ENCODE results near the gene ARL6IP1.

Gene ARL6IP1

DNA sequence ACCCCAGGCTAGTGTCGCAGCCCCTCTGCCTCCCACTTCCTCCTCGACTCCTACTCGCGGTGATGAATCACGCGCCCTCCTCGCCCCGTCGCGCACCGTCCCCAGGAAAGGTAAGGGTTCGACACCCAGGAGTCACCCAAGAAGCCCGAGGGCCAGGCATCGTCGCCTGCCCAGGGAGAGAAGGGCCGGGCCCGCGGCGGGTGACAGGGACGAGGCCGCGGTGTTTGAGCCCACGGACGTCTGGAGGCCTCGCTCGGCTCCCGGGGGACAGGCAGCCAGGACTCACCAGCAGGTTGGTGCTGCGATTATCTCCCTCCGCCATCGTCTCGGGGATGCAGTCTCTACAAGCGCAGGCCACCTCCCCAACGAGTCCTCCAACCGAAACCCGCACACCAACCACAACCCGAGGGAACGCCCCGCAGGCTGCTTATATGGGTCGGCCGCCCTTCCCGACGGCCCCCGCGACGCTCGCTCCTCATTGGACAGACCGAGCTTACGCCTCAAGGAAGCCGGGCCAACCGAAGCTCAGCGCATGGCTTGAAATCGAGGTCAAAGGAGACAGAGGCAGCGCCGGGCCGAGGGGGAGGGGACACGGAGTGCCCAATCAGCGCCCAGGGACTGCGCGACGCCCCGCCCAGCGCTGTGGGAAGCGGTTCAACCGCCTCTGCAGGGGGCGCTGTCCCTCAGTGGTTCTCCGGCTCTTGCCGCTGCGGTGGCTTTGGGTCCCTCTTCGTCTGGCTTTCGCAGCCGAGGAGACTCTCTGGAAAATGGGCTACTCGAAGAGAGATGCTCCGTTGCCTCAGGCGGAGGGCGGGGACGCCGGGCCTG lies at the start of gene ARL6IP1:
Gene ARL6IP1 (minus strand): TSS at position 405 of the 828 bp plus-strand sequence. CDS start 83 bp downstream, at position 322.
- DNase-seq (ENCODE audit: low read depth), result peak; percentile 93

DNA sequence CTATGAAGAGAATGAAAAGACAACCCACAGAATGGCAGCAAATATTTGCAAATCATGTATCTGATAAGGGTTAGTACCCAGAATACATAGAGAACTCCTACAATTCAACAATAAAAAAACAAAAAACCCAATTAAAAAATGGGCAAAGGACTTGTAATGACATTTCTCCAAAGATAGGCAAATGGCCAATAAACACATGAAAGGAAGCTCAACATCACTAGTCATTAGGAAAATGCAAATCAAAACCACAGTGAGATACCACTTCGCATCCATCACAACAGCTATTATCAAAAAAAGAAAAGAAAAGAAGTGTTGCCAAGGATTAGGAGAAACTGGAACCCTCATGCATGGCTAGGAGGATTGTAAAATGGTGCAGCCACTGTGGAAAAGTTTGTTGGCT lies 45.1 kb upstream of the ARL6IP1 start:
- DNase-seq (ENCODE audit: low read depth), result no peak

DNA sequence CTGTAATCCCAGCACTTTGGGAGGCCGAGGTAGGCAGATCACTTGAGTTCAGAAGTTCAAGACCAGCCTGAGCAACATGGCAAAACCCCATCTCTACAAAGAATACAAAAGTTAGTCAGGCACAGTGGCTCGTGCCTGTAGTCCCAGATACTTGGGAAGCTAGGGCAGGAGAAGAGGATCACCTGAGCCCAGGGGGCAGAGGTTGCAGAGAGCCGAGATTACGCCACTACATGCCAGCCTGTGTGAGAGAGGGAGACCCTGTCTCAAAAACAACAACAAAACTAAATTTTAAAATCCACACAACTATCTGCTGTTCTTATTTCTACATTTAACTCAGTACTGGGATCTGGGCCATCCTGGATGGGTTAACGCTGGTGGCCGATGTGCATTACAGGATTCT lies 41.2 kb upstream of the ARL6IP1 start:
- no peak for DNase-seq (ENCODE audit: low read depth)

DNA sequence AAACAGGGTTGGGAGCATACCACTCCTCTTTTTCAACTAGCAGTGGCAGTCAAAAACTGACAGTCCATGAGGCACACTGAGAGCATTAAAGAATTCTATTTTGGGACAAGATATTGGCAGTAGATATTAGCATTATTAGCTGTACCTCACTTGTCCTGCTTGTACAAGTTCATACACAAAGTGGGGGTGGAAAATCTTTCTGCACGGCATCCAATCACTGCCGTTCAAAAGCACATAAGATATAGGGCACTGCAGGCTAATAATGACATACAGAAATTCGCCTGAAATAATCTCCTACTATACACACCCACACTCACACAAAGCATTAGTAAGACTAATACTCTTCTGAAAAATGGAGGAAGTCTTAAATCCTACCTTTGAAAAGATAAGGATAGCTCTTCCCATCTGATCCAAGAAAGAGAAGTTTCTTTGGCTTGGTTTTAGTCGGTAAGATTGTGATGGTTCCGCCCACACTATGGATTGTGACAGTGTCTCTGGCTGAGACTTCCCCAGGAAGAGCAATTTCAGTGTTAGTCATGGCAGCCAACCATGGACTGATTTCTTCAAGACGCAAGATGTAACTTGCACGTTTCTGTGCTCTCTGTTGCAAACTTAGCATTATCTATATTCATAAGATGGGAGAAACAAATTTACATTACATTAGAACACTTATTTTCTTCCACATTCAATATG lies 40.6 kb upstream of the ARL6IP1 start:
- DNase-seq (ENCODE audit: low read depth), result no peak

DNA sequence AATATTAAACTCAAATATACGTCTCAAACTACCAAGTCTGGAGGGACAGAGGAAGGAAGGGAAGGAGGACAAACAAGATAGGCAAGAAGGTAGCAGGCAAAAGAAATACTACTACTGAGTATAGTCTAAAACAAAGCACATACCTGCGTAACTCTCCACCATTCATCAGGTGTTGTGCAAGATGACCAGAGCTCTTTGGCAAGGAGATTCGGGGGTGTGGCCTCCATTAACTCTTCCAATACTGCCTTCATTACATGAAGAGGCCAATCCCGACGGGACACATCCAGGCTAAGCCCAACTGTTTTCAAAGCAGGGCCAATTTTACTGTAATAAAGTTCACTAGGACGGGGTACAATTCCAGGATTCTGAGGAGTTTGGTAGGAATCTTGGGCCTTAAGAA lies 38.2 kb upstream of the ARL6IP1 start:
- DNase-seq (ENCODE audit: low read depth), result no peak

DNA sequence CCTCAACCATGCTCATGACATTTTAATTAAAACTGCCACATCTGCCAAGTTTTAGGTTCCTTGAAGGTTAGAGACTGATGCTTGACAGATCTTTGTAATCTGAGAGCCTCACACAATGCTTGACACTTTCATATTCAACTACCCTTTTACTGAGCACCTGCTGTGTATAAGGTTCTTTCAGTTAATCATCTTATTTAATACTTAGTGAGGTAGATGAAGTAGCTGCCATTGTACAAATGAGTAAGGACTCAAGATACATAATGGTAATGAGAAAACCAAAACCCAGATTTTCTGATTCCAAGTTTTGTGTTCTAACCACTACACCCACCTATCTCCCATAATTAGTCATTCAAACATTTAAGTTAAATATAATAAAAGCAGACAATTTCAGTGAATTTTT lies 35.4 kb upstream of the ARL6IP1 start:
- DNase-seq (ENCODE audit: low read depth), result no peak

DNA sequence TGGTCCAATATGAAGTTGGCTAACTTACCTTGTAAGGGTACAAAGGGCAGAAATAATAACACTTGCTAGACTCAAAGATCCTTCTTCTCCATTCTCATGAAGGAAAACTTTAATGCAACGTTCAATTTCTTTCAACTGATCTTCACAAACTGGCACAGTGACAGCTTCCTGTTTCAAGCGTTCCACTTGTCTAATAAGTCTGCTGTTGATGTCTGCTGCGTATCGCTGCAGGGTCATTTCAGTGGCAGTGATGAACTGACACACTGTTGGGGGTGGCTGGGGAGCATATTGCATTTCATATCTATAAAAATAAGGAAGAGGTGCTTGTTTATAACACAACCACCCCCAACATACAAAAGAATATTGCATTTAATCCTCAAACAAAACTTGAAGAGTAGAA lies 33.5 kb upstream of the ARL6IP1 start:
- no peak for DNase-seq (ENCODE audit: low read depth)

DNA sequence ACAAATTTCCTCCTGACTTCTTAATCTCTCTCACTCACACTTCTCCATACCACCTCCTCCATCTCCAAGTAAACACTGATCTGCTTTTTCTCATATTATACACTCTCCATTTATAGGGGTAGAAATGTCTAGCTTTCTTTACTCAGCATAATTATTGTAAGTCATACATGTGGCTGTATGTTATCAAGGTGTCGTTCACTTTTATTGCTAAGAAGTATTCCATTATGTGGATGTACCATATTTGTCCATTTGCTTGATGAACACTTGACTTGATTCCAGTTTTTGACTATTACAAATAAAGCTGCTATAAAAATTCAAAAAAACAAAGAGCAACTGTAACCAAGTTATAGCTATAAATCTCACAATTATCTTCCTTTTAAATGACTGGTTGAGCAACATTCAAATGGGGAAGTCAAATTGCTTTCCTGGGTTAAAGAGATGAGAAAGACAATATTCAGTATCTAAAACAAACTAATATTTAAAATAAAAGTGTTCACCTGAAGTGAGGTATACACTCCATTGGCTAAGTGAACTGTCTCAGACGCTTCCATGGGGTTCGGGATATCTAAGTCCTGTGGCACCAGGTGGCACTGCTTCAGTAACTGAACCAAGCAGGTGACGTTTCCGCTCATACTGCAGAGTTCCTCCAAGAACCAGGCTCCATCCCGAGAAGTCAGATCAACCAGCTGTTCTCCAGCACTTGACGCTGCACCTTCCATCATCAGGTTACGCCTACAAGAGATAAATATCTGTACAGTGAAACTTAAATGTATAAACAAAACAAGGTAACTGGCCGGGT lies 32.6 kb upstream of the ARL6IP1 start:
- no peak for DNase-seq (ENCODE audit: low read depth)

DNA sequence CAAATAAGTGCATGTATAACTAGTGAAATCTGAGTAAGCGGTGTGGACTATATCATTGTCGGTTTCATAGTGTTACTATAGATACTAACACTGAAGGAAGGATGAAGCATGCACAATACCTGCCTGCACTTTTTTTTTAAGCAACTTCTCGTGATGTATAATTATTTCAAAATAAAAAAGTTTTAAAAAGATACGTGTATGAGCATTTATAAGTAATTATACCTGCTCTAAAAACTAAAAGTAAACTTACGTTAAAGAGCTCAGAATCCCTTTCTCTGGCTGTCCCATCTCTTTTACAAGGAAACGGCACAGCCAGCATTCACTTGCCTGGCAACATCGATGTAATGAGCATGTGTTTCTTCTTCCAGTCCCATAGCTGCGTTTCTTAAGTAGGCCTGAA lies 31.3 kb upstream of the ARL6IP1 start:
- DNase-seq (ENCODE audit: low read depth), result no peak

DNA sequence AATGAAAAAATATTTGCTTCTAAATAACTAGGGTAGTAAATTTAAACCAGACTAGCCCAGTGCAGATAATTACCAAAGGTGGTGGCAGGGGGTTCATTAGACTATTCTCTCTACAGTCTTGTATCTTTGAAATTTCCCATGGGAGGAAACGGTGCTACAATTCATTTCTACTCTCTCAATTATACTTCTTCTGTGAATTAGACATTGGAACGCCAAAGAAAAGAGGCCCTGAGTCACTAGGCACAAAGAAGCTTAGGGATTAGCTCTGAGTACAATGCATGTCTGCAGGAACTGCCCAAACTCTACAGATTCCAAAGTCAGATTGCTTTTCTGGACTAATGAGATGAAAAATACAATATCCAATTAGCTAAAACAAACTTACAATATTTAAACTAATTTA lies 30.7 kb upstream of the ARL6IP1 start:
- DNase-seq (ENCODE audit: low read depth), result no peak

DNA sequence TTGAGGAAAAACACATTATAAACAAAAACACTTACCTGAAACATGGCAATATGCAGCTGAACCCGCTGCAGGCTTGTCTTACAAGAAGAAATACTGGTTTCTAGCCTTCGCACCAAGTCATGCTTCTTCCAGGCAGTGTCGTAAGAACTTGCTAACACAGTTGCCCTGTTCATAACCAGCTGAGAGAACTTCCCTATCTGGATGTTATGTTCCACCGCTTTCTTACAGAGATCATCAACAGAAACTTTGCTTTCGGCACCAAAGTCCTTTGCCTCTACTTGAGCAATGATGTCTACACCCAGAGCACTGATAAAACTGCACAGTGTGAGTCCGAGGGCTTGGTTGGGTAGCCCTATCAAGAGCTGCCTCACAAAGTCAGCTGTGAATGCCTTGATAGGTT lies 27.9 kb upstream of the ARL6IP1 start:
- no peak for DNase-seq (ENCODE audit: low read depth)

DNA sequence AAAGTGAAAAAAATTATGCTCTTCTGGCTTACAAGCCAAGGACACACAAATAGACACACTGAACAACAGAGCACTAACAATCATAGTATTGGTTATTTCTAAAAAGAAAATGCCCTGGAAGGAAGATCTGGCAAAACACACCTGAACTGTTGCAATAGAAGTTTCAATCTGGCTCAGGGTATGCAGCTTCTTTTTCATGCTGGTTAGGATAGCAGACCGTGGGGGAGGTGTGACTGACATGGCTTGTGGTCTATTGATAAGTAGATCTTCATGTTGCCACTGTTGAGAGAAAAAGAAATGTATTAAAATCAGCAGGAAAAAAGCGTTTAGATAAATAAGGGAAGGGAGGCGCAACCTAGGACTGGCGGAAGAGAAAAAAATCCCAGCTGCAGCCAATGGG lies 26.5 kb upstream of the ARL6IP1 start:
- no peak for DNase-seq (ENCODE audit: low read depth)

DNA sequence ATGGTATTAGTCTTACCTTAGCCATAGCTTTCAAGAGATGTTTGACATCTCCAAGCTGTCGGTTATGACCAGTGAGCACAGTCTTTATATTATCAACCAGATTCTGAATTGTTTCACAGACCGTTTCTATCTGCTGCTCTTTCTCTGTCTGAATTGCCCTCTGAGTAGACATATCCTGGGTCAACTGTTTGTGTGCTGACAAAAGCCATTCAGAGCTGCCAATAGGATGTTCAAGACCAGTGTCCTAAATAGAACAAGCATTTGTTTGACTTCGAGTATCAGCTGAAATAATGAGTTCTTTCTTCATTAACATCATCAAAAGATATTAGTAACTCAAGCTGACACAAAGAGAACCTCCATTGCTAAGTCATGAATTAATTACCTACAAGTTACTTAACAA lies 14.9 kb upstream of the ARL6IP1 start:
- DNase-seq (ENCODE audit: low read depth), result no peak

DNA sequence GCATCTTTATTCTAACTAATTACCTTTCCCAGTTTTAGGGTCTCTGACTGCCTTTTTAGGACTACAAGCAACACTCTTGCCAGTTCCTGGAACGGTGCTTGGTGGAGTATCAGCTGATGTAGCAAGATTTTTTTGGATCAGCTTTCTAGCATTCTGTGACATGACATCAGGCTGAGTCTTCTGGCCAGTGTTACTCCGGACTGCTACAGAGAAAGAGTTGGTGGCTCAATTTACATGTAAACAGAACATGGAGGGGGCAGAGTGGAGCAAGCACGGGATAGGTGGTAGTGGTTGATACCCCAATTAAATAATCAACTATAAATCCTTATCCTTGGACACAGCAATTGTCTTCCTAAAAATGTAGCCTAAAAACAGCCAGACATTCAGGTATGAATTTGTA lies 10.6 kb upstream of the ARL6IP1 start:
- DNase-seq (ENCODE audit: low read depth), result no peak

DNA sequence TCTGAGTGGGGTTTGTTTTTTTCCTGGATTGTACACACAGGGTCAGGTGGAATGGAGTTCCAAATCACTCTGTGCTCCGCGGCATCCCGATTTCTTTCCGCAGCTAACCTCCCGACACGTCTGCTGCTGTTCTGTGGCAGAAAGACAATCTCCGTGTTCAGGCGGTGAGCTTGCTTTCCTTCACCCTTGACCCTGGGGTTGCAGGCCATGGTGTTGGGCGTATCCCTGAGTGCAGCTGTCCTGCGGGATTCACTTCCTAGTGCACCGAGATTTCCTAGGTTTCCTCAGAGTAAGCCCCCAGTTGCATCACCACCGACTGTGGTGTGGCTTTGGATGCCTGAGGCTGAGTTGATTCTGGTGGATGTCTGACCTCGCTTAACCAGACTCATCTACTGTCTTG lies 7.8 kb upstream of the ARL6IP1 start:
- no peak for DNase-seq (ENCODE audit: low read depth)

DNA sequence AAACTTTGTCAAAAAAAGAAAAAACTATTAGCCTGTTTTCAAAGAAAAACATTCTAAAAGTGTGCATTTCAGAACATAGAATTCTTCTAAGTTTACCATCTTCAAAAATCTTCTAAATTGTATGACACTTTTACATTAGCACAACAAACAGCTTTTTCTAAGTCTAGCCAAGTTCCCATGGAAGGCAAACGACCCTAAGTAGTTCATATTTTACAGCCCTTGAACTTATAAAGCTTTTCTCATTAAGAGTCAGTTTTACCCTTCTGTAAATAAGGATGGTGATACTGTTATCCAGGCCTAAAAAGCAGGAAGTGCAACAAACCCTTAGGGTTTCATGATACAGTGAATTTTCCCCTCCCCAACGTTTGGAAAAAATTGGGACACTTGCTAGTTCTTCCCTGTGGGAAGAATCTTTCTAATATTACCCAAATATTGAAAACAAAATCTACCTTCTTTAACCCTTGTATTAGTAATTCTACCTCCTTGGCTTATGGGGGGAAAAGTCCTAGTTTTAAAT lies 4.0 kb upstream of the ARL6IP1 start:
- no peak for DNase-seq (ENCODE audit: low read depth)

DNA sequence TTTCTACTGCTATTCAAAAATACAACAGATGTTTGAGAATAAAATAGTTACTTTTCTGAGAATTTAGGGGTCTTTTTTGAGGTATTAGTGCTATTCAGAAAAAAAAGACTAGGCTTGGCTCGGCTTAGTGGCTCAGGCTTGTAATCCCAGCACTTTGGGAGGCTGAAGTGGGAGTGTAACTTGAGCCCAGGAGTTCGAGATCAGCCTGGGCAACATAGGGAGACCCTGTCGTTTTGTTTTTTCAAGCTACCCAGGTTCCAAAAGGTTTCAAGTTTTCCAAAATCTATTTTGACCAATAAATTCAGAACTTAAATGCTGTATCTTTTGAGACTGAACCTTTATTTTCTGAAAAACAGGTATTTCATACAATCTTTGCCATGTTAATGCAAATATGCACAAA lies 3.2 kb upstream of the ARL6IP1 start:
- no peak for DNase-seq (ENCODE audit: low read depth)

DNA sequence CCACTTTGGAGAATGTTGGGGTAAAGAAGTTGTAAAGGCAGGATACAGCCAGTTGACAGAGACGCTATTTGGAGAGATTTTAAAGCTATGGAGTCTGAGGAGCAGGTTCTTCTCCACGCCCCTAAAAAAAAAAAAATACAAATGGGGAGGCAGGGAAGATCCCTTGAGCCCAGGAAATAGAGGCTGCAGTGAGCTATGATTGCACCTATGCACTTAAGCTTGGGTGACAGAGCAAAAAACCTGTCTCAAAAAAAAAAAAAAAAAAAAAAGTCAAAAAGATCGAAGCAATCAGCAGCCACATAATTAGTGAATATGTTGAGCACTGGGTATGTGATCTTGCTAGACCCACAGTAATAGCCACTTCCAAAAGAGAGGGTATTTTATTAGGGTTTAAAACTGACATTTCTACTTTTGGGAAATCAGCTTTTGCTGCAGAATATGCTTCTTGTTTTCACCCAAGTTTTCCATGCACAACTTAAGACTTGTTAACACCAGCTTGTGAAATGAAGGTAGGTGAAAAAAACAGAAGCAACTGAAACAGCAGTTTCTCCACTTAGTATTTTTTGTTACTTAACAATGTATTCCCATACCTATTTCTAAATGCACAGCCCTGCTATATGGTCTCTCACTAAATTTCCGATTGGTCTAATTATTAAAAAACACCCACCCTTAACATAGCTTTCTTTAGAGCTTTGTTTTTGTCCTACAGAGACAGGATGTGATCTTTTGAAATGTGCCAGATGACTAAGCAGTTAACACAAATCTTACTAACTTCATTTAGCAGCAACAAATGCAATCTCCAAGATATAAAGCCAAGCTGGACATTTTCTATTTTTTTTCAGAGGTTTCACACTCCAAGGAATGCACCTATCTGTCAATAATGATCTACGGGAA lies 2.5 kb upstream of the ARL6IP1 start:
- peak; percentile 31 for DNase-seq (ENCODE audit: low read depth)

DNA sequence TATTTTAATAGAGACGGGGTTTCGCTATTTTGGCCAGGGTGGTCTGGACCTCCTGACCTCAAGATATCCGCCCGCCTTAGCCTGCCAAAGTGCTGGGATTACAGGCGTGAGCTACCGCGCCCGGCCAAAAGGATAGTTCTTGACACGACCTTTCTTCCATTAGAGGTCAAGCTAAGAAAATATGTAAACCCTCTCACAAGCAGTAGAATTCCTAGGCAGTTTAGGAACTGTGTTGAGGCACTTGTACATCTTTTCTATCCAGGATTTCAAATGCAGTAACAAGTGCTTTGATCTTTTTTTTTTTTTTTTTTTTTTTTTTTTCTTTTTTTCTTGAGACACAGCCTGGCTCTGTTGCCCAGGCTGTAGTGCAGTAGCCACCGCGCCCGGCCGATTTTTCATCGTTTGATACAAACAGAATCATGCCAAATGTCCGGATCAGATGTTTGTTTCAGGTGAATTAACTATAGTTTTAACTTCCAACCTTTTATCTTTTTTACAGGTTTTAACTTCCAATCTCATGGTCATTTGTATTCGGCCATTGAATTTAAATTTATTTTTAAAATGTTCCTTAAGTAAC lies 1.5 kb upstream of the ARL6IP1 start:
- DNase-seq (ENCODE audit: low read depth), result no peak

DNA sequence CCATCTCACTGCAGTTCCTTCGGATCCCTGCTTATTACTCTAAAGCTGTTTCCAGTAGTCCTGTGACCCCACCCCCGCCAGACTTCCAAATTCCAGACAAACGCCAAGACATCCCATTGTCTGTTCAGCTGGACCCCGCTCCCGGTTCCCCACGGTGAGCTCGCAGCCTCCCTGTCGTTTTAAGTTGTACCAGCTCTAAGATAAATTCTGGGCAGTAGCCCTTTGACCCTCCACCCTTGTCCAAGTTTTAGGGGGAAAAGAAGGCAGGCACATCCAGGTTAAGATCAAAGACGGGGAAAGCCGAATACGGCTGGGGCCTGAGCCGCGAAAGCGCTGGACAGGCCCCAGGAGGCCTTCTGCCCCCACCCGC lies 589 bp downstream of the ARL6IP1 start:
- DNase-seq (ENCODE audit: low read depth), result no peak

DNA sequence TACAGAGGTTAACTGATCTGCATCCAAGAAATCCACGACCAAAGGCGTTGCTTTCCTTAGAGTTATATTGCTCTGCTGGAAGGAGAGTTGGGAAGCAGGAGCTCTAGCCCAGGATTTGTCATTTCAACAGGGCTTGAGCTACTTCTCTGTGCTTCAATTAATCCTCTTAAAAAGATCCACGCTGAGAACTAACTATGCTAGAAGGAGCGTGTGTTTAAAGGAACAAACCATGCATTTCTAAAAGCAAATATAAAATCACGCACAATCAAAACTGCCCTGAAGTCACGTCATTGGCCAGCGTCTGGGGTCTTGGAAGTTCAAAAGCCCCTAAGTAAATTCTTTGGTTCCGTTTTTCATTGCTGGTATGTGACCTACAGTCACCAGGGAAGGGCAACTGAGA lies 1.1 kb downstream of the ARL6IP1 start:
- no peak for DNase-seq (ENCODE audit: low read depth)
